ENCODE data around the gene WDR31. TPM values are rescaled to one million over a fixed set of nuclear protein-coding genes. Genes with fewer than 3 reads are reported as not detected.
A peak's percentile ranks its signal among the peaks of the same experiment; 100 is the strongest.
"Not testable (repeated sequence)": the region's sequence is repeated elsewhere in the genome, so short reads cannot be mapped to it uniquely, and the experiment has no call there.

The WDR31 gene
- total RNA-seq, 1 donor from 2014 or later, result 4.6 TPM

DNA sequence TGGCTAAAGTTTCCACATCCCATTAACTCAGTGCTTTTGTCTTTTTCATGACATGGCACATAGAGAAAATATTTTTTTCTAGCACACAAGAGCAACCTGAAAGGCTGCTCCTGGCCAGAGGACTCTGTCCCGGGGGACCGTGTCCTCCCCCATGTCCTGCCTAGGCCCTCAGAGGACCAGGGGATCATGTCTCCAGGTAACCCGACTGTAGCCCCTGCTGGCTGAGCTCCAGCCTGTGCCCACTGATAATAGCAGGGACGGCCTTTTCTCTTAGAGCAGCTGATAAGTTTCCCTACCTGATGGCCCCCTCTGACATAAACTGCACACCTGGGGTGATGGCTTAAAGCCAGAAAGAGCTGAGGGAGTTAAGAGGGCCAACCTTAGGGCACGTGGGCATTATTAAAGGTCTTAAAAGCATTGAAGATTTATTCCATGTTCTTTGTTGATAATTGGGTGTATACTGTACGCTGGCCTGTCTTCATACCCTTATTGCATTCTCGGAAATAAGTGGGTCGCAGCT, 30.8 kb upstream of the WDR31 start:
- intact Hi-C loops (cut with DNase I), result no loop called here
- DNase-seq (ENCODE audit: low spot score), result no peak
- ATAC-seq, result no peak

DNA sequence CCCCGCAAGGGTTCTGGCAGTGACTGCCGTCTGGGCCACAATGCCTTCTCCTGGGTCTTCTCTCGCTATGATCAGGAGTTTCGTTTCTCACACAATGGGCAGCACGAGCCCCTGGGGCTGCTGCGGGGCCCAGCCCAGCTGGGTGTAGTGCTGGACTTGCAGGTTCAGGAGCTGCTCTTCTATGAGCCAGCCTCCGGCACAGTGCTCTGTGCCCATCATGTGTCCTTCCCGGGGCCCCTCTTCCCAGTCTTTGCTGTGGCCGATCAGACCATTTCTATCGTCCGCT, 29.7 kb upstream of the WDR31 start:
- DNase-seq (ENCODE audit: low spot score), result no peak
- no peak for ATAC-seq
- intact Hi-C loops (cut with DNase I), result no loop called here

DNA sequence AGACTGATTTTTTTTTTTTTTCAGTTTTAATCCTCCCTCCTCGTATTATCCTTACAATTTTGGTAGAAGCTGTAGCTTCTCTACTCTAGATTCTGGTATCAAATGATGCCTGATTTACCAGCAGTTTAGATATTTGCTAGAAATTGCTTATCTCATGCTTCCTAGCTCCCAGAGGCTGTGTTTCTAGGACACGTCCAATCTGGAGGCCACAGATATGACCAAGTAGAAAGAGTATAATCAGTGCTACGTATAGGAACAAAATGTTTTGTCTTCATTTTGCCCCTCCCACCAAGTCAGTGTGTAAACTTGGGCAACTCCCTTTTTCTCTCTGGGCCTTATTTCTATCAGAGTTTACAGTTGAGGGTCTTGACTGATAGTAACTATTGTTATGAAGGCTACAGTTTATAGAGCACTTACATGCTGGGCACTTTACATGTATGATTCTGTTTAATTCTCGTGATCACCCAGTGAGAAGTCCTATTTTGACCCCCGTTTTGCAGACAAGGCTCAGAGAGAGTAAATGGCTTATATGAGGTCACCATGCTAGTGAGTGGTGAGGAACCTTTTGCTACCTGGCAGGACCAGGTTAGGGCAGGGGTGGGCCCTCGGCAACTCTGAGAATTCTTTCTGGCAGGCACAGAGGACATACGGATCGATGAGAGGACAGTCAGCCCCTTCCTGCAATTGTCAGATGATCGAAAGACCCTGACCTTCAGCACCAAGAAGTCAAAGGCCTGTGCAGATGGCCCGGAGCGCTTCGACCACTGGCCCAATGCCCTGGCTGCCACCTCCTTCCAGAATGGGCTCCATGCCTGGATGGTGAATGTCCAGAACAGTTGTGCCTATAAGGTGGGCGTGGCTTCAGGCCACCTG, 29.1 kb upstream of the WDR31 start:
- DNase-seq (ENCODE audit: low spot score), result no peak
- no peak for ATAC-seq
- intact Hi-C loops (cut with DNase I), result no loop called here

DNA sequence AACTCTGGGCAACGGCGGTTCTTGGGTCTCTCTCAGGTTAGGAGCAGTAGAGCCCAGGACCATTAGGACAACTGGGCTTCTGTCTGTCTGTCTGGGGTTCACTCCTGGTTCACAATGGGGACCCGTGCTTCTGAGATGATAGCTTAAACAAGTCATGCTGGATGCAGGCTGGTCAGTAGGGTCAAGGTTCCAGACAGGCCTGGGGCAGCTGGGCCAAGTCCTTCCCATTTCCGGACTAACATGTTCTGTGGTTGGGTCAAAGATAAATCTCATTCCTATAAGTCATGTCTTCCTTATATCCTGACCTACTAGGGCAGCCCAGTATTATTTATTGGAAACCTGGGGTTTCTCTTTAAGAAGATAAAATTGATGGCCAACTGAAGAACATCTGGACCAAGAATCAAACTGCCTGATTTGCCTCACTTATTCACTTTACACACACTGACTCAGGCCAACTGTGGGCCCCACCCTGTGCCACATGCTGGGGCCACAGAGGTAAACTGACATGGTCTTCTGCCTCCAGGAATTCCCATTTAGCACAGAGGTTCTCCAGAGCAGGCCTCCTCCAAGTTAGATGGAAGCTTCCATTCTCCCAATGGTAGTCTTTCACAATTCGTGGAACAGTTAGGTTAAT, 28.4 kb upstream of the WDR31 start:
- no peak for DNase-seq (ENCODE audit: low spot score)
- no peak for ATAC-seq
- intact Hi-C loops (cut with DNase I), result no loop called here

DNA sequence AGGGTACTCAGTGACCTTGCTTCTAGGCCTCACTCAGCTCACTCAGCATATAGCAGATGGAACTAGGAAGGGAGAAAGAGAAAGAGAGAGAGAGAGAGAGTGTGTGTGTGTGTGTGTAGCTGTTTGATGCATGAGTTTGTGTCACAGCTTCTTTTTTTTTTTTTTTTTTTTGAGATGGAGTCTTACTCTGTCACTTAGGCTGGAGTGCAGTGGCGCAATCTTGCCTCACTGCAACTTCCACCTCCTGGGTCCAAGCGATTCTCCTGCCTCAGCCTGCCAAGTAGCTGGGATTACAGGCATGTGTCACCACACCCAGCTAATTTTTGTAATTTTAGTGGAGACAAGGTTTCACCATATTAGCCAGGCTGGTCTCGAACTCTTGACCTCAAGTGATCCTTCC, 25.6 kb upstream of the WDR31 start:
- ATAC-seq; DNase-seq (ENCODE audit: low spot score); intact Hi-C loops (cut with DNase I): not testable (repeated sequence)

DNA sequence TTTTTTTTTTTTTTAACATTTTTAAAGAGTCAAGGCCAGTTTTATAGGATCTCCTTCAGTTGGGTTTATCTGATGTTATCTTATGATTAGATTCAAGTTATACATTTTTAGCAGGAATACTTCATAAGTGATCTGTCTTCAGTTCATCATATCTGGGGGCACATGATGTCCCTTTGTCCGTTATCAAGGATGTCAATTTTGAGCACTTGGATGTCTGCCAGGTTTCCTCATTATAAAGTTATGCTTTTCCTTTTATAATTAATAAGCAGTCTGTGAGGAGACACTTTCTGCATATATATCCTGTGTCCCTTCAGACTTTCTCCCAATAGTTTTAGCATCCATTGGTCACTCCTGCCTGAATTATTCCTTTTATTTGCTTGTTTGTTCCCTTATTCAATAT, 24.9 kb upstream of the WDR31 start:
- ATAC-seq (no peak), DNase-seq (ENCODE audit: low spot score) (no peak)
- intact Hi-C loops (cut with DNase I), result no loop called here

DNA sequence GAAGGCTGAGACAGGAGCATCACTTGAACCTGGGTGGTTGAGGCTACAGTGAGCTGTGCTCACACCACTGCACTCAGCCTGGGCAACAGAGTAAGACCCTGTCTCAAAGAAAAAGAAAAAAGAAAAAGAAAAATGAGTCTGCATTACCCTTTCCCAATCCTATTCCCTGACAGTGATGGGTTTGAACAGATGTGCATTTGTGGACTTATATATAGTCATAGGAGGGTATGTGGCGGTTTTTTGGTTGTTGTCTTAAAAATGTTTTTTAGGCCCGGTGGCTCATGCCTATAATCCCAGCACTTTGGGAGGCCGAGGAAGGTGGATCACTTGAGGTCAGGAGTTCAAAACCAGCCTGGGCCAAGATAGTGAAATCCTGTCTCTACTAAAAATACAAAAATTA, 23.3 kb upstream of the WDR31 start:
- no peak for DNase-seq (ENCODE audit: low spot score)
- intact Hi-C loops (cut with DNase I), result no loop called here
- ATAC-seq, result no peak

DNA sequence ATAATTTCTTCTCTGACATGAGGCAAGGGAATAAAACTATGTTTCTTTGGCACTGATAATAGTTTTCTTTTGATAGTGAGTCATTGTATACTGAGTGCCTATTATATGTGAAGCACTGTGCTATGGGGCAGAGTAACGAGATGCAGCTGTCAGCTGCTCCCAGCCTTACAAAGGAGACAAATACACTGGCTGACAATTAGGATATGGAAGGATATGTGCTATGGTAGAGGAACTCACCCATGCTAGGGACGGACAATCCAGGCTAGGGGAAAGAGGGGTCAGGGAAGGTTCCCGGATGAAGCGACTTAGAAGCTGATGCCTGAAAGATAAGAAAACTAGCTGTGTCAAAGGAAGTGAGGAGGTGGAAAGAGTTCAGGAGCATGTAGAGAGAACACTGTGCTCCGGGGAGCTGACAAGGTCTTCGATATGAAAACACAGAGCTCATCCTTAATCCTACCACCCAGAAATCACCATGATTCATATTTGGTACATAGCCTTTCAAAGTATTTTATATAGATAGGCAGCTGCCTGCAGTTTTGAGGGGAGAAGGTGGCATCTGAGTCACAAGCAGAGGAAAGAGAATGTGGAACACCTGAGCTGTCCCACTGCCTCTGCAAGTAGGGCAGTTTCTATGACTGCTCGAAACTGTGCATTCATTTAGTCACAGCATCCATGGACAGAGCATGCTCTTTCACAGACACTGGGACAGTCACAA, 21.4 kb upstream of the WDR31 start:
- no peak for ATAC-seq
- DNase-seq (ENCODE audit: low spot score), result no peak
- intact Hi-C loops (cut with DNase I), result no loop called here

DNA sequence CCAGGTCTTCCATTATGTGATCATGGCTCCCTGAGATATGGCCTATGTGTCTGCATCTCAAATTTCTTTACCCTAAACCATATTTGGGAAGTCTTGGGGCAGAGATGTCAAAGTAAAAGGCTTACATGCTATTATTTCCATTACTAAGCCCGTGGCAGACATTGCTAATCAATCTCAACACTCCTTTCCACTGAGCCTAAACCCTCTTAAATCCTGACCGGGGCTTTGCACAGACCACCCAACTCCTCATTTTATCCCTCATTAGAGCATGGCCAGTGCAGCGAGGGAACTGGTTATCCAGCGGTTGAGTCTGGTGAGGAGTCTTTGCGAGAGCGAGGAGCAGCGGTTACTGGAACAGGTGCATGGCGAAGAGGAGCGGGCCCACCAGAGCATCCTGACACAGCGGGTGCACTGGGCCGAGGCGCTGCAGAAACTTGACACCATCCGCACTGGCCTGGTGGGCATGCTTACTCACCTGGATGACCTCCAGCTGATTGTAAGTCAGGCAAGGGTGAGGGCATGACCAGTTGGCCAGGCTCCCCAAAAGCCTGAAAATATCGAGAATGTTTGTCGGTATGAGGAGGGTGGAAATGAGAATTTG, 20.3 kb upstream of the WDR31 start:
- intact Hi-C loops (cut with DNase I), result no loop called here
- ATAC-seq (no peak), DNase-seq (ENCODE audit: low spot score) (no peak)

DNA sequence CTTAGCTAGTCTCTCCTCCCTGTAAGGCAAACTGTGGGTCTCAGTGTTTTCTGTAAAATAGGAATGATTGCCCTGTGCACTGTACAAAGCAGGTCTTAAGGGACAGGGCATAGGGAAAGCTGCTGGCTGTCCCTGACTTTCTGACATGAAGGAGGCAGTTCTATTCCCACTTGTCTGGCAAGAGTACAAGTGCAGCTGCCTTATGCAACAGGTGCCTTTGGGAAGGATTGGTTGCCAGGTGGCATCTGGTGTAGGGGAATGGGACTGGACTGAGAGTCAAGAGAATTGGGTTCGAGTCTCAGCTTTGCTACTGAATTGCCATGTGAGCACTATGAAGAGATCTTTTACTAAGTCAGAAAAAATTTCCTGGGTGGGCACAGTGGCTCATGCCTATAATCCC, 19.3 kb upstream of the WDR31 start:
- DNase-seq (ENCODE audit: low spot score), result no peak
- ATAC-seq, result no peak

DNA sequence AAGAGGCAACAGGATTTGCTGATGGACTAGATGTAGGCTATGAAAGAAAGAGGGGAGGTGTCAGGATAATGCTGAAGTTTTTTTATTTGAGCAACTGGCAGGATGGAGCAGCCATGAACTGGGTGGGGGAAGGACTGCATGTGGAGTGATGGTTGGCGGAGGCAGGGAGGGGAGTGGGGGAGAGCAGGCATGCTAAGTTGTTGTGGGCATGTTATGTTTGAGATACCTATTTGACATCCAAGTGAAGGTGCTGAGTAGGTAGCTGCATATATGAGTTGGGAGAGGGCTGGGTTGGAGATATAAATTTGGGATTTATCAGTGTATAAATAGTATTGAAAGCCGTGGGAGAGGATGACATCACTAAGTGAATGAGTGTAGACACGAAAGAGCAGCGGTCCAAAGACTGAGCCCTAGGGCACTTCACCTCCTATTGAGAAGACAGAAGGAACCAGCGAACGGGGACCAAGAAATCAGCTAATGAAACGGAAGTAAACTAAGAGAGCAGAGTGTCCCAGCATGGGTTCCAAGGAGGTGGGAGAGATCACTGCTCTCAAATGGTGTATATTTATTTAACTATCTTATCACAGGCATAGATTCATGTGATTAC, 16.7 kb upstream of the WDR31 start:
- ATAC-seq (no peak), DNase-seq (ENCODE audit: low spot score) (no peak)
- intact Hi-C loops (cut with DNase I), result no loop called here

More for the DNA sequence above, 19.3 kb upstream of the WDR31 start:
- intact Hi-C loops (cut with DNase I), result no loop called here

DNA sequence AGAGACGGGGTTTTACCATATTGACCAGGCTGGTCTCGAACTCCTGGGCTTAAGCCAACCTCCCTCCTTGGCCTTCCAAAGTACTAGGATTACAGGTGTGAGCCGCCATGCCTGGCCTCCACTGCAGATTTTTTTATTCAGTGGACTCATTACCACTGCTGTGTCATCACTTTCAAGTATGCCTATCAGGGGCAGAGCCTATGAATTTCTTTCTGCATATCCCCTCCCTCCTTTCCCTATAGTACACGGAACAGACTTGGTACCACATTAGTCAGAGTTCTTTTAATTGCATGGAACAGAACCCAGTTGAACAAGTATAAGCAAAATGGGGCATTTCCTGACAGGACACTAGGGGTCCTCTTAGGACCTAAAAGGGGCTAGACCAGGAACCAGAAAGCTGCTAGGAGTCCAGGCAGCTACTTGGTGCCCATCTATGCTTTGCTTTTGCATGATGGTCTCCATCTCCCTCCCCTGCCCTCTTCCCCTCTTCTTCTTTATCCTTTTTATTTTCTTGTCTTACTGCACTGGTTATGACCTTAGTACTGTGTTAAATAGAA, 15.0 kb upstream of the WDR31 start:
- ATAC-seq (no peak), DNase-seq (ENCODE audit: low spot score) (no peak)
- intact Hi-C loops (cut with DNase I), result no loop called here

DNA sequence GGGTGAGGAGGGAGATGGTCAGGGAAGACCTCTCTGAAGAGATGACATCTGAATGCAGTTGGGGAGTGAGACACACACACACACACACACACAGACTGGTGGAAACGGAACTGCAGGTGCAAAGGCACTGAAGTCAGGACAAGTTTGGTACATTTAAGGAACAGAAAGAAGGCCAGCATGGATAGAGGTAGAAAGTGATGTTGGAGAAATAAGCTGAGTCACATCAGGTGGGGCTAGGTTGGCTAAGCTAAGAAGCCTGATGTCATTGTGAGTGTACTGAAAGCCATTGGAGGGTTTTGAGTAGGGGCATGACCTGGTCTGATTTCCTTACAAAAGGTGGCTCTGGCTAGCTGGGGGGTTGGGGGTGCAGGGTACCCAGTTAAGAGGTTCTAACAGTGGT, 12.3 kb upstream of the WDR31 start:
- no peak for ATAC-seq
- intact Hi-C loops (cut with DNase I), result no loop called here
- no peak for DNase-seq (ENCODE audit: low spot score)

DNA sequence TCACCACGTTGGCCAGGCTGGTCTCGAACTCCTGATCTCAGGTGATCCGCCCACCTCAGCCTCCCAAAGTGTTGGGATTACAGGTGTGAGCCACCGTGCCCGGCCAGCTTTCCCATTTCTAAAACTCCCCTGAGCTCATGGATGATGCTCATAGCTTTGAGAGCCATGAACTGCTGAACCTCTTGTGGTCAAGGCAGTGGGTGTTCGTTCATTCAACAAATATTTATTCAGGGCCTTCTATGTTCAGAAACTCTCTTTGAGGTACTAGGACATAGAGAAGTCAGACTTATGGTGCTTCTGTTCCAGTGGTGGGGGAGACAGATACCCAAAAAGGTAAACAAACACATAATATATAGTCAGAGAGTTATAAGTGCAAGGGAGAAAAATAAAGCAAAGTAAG, 11.9 kb upstream of the WDR31 start:
- intact Hi-C loops (cut with DNase I), result no loop called here

DNA sequence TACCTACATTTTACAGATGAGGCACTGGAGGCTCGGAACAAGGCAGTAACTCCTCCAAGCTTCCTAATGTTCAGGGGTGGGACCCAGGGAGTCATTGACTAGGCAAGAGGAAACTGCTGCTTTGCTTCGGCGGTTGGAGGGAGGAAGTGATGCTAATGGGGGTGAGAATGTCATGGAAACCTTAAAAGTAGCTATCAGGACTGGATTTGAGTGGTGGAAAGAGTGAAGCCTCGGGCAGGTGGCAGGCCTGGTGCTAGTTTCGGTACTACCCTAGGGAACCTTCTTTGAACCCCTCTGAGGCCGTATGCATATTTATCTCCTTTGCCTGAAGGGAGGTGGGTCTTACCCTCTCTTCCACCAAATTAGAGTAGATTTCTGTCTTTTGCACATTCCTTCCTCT, 10.9 kb upstream of the WDR31 start:
- intact Hi-C loops (cut with DNase I), result no loop called here
- ATAC-seq (no peak), DNase-seq (ENCODE audit: low spot score) (no peak)

More for the DNA sequence above, 11.9 kb upstream of the WDR31 start:
- ATAC-seq (no peak), DNase-seq (ENCODE audit: low spot score) (no peak)

DNA sequence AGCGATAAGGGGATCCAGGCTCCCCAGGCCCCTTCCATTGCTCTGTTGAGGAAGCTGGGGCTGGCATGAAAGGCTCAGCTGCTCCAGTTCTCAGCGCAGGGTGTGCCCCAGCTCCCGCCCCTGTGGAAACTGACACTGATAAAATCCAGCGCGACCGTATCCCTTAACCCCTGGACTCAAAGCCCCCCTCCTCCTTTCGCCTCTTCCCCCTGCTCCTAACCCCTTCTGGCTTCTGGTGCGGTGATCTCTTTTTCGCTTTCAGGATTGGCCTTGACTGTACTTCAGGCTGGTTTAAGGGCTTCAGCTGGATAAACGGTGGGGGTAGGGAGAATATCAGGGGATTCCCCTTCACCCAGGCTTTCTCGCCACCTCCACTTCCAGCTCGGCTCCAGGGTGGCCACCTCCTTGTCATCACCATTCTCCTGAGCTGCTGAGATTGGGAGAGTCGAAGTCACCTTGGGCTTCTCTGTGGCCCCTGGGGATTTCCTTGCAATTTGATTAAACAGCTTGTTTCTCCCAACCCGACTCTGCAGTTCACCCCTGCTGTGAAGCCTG, 10.1 kb upstream of the WDR31 start:
- peak; percentile 12 for ATAC-seq
- no peak for DNase-seq (ENCODE audit: low spot score)
- intact Hi-C loops (cut with DNase I), result no loop called here

DNA sequence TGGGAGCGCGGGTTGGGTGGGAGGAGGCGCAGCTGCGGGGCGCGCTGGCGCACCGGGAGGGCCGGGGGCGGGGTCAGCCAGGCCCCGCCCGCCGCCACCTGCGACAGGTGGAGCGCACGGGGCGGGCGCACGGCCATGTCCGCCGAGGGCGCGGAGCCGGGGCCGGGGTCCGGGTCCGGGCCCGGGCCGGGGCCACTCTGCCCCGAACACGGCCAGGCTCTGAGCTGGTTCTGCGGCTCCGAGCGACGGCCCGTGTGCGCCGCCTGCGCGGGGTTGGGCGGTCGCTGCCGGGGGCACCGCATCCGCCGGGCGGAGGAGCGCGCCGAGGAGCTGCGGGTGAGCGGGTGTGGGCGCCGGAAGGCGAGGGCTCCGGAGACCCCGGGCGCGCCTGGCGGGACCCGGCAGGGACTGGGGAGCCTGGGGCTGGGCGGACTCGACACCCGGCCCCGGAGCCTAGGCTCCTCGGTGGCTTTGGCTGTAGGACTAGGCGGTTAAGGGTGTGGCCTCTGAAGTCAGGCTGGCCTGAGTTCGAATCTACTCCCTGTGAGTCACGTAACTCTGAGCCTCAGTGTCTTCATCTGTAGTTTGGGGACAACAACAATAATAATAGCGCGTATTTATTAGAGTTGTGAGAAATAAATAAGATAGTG, 9.5 kb upstream of the WDR31 start, which contains the start of gene BSPRY:
BSPRY (plus strand) TSS at position 97 of the 650 bp plus-strand sequence; CDS start at position 136, 39 bp downstream.
- intact Hi-C loops (cut with DNase I), result loop anchor here (5.0 kb wide), 1 partner anchor 38 kb away; no protein-coding TSS in a partner anchor
- ATAC-seq (peak; percentile 18), DNase-seq (ENCODE audit: low spot score) (no peak)

DNA sequence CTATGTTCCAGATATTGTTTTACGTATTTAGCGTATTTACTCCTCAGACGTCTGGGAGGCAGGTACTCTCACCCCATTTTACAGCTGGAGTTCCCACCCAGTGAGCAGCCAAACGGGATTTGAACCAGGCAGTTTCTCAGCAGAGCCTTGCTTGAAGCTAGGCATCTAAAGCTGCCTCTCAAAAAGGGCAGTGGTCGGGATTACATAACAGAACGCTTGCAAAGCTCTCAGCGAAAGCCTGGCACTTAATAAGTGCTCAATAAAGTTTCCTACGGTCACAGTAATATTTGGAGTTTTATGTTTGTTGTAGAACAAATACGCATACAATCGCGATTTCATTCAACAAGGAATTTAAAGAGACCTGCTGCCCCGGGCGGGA, 9.0 kb upstream of the WDR31 start:
- intact Hi-C loops (cut with DNase I), result loop anchor here (5.0 kb wide), 1 partner anchor 38 kb away; no protein-coding TSS in a partner anchor
- ATAC-seq, result no peak
- DNase-seq (ENCODE audit: low spot score), result no peak
